Glomerular endothelial cell (primary cell): ENCODE results near the gene SELENOO. TPM values are rescaled to one million over a fixed set of nuclear protein-coding genes. Genes with fewer than 3 reads are reported as not detected.

Experiments
- DNase-seq: peaks from one replicate; pipeline ENCODE4 v3.0.0-alpha.2; 2011; ENCODE audit warnings: low read depth, low spot score; ENCODE audit errors: extremely low read depth
- total RNA-seq: library from RNA; depleted of rRNA; stranded (reverse); fragments of >200 nt; gene quantifications from 2 replicates; pipeline ENCODE4 v1.2.3, GENCODE V29; 2015

Gene SELENOO
- total RNA-seq, 1 donor from 2014 or later, result 29.3 TPM

GRCh38 chr22:50184004-50184901 is 16.6 kb upstream of the SELENOO start:
- no peak for DNase-seq

- DNase-seq, result no peak
Measured at GRCh38 chr22:50184902-50185374, 15.9 kb upstream of the SELENOO start.

GRCh38 chr22:50185375-50186087 is 15.3 kb upstream of the SELENOO start, which contains the start of gene TRABD:
TSS of gene TRABD (plus strand) at chr22:50185913. CDS start at chr22:50193061, 7,148 bp downstream.
- DNase-seq, result no peak

GRCh38 chr22:50186181-50186714 is 14.6 kb upstream of the SELENOO start:
- DNase-seq, result no peak

- DNase-seq, result no peak
Measured at GRCh38 chr22:50186761-50187523, 13.9 kb upstream of the SELENOO start.

- no peak for DNase-seq
Measured at GRCh38 chr22:50188356-50188755, 12.5 kb upstream of the SELENOO start.

- no peak for DNase-seq
Measured at GRCh38 chr22:50189184-50189848, 11.5 kb upstream of the SELENOO start.

- no peak for DNase-seq
Measured at GRCh38 chr22:50189849-50190181, 11.0 kb upstream of the SELENOO start.

GRCh38 chr22:50190182-50190940 is 10.4 kb upstream of the SELENOO start:
- DNase-seq, result no peak

- DNase-seq, result no peak
Measured at GRCh38 chr22:50190941-50191741, 9.7 kb upstream of the SELENOO start.

GRCh38 chr22:50192436-50193204 is 8.2 kb upstream of the SELENOO start:
- DNase-seq, result no peak

- no peak for DNase-seq
Measured at GRCh38 chr22:50193621-50194020, 7.2 kb upstream of the SELENOO start.

- no peak for DNase-seq
Measured at GRCh38 chr22:50194037-50194805, 6.6 kb upstream of the SELENOO start.

GRCh38 chr22:50196256-50196655 is 4.6 kb upstream of the SELENOO start:
- no peak for DNase-seq

- no peak for DNase-seq
Measured at GRCh38 chr22:50197000-50197800, 3.6 kb upstream of the SELENOO start.

- DNase-seq, result no peak
Measured at GRCh38 chr22:50197856-50198623, 2.8 kb upstream of the SELENOO start.
